ENCODE results near the gene UCHL1. TPM values are rescaled to one million over a fixed set of nuclear protein-coding genes. Genes with fewer than 3 reads are reported as not detected.

UCHL1 gene
- total RNA-seq, 1 experiment from 2014 or later = 19.3 TPM

DNA sequence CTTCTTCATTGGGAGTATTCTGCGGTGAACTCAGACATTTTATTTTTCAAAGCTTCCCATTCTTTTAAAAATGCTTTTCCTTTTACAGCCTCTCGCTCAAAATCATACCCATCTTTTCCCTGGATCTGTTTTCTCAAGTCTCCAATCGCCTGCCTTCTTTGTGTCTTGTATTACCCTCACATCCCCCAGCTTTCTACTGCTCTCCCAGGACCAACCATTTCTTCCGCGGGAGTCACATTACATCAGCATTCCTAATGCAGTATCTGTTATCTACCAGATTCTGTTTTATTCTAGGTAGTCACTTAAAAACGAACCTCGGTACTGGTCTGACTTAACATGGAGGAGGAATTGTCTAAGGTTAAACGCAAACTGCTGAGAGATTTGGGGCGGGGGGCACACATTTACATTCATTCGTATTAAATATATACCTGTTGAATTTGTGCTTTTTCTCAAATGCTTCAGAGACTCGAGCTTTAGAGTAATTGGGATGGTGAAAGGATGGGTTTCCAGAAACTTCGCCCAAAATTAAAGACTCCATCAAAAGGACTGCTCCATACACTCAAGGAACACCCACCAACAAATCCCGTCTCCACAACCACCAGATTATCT is 493 bp upstream of the UCHL1 start:
- TF ChIP-seq, protein P1, sequence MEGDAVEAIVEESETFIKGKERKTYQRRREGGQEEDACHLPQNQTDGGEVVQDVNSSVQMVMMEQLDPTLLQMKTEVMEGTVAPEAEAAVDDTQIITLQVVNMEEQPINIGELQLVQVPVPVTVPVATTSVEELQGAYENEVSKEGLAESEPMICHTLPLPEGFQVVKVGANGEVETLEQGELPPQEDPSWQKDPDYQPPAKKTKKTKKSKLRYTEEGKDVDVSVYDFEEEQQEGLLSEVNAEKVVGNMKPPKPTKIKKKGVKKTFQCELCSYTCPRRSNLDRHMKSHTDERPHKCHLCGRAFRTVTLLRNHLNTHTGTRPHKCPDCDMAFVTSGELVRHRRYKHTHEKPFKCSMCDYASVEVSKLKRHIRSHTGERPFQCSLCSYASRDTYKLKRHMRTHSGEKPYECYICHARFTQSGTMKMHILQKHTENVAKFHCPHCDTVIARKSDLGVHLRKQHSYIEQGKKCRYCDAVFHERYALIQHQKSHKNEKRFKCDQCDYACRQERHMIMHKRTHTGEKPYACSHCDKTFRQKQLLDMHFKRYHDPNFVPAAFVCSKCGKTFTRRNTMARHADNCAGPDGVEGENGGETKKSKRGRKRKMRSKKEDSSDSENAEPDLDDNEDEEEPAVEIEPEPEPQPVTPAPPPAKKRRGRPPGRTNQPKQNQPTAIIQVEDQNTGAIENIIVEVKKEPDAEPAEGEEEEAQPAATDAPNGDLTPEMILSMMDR (IDR thresholded peaks at IDR 0.05; ENCODE audit: unreplicated experiment) = no peak
- H3K36me3 Mint-ChIP-seq (ENCODE audit: insufficient read depth, unreplicated experiment) = peaks cover 7% of the 10 kb centered on the region
- no peak overlapping the region for H3K27ac Mint-ChIP-seq (ENCODE audit: unreplicated experiment)
- CTCF ChIA-PET = no interaction called here
- H3K27me3 Mint-ChIP-seq (ENCODE audit: unreplicated experiment) = no peaks in the 10 kb centered on the region
- intact Hi-C loops (cut with micrococcal nuclease; ENCODE audit: unreplicated experiment) = loop anchor here (5.0 kb wide), 1 partner anchor 631 kb away; no protein-coding TSS in a partner anchor
- H3K4me1 Mint-ChIP-seq (ENCODE audit: low read depth, unreplicated experiment) = peaks cover 11% of the 10 kb centered on the region
- H3K4me3 Mint-ChIP-seq (ENCODE audit: low read depth, unreplicated experiment) = peak overlapping the region; percentile 69
- BruUV-seq (replicated peaks) = no TSS peak
- H3K9me3 Mint-ChIP-seq (ENCODE audit: low read depth, unreplicated experiment) = no peaks in the 10 kb centered on the region
- no peak for DNase-seq

DNA sequence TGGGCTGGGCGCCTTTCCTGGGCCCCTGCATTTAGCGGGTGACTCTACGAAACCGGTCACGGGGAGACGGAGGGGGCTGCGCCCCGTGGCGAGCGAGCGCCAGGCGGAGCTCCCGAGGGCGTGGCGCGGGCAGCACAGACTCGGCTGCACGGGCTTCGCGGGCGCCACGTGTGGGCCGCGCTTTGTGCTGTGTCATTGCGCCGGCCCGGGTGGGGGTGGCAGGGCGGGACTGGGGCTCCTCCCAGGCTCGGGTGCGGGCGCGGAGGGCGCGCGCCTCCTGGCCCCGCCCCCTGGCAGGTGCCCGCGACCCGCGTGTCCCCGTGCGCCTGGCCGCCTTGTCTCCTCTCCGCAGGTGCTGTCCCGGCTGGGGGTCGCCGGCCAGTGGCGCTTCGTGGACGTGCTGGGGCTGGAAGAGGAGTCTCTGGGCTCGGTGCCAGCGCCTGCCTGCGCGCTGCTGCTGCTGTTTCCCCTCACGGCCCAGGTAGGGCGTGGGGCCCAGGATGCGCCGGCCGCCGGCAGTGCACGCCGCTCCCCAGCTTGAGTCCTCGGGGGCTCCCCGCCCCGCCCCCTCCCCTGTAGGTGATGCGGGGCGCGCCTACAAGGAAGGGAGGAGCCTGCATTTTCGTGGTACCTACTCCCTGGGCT is 651 bp downstream of the UCHL1 start:
- Mint-ChIP-seq H3K36me3 (ENCODE audit: insufficient read depth, unreplicated experiment) (peaks cover 7% of the 10 kb centered on the region), H3K4me3 (ENCODE audit: low read depth, unreplicated experiment) (peak overlapping the region; percentile 69), H3K27me3 (ENCODE audit: unreplicated experiment) (no peaks in the 10 kb centered on the region), H3K27ac (ENCODE audit: unreplicated experiment) (no peak overlapping the region), H3K9me3 (ENCODE audit: low read depth, unreplicated experiment) (no peaks in the 10 kb centered on the region), H3K4me1 (ENCODE audit: low read depth, unreplicated experiment) (peaks cover 11% of the 10 kb centered on the region)
- intact Hi-C loops (cut with micrococcal nuclease; ENCODE audit: unreplicated experiment) = loop anchor here (5.0 kb wide), 1 partner anchor 630 kb away; no protein-coding TSS in a partner anchor
- CTCF ChIA-PET = interaction anchor here (0.6 to 1.6 kb wide), 2 partner anchors 111 to 281 kb away, joined by 3 to 7 read pairs; no protein-coding TSS in a partner anchor
- BruUV-seq (replicated peaks) = no TSS peak
- TF ChIP-seq, protein P1 (IDR thresholded peaks at IDR 0.05; ENCODE audit: unreplicated experiment) = no peak
- DNase-seq = peak; percentile 71

DNA sequence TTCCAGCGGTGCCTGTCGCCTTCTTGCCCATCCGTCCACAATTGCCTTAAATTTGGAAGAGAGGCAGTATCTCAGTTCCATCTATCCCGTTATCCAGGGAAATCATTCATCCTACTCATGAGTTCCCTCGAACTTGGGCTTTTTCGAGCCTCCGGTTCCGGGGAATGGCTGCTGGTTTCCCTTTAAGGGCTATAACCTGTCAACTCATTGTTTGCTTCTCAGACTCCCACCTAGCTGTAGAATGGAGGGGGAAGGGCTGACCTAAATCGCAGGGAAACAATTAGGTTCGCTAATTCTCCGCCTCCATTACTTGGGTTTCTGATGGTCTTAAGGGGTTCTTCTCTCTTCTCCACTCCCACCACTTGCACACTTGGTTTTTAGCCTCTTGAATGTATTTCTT is 1.2 kb downstream of the UCHL1 start:
- DNase-seq = no peak
- intact Hi-C loops (cut with micrococcal nuclease; ENCODE audit: unreplicated experiment) = loop anchor here (5.0 kb wide), 1 partner anchor 629 kb away; no protein-coding TSS in a partner anchor
- Mint-ChIP-seq H3K4me1 (ENCODE audit: low read depth, unreplicated experiment) (peaks cover 11% of the 10 kb centered on the region), H3K27me3 (ENCODE audit: unreplicated experiment) (no peaks in the 10 kb centered on the region), H3K9me3 (ENCODE audit: low read depth, unreplicated experiment) (no peaks in the 10 kb centered on the region), H3K27ac (ENCODE audit: unreplicated experiment) (no peak overlapping the region), H3K4me3 (ENCODE audit: low read depth, unreplicated experiment) (peak overlapping the region; percentile 69), H3K36me3 (ENCODE audit: insufficient read depth, unreplicated experiment) (peaks cover 7% of the 10 kb centered on the region)
- TF ChIP-seq, protein P1 (IDR thresholded peaks at IDR 0.05; ENCODE audit: unreplicated experiment) = no peak
- CTCF ChIA-PET = interaction anchor here (0.6 to 1.6 kb wide), 2 partner anchors 112 to 281 kb away, joined by 3 to 7 read pairs; no protein-coding TSS in a partner anchor
- BruUV-seq (replicated peaks) = no TSS peak

DNA sequence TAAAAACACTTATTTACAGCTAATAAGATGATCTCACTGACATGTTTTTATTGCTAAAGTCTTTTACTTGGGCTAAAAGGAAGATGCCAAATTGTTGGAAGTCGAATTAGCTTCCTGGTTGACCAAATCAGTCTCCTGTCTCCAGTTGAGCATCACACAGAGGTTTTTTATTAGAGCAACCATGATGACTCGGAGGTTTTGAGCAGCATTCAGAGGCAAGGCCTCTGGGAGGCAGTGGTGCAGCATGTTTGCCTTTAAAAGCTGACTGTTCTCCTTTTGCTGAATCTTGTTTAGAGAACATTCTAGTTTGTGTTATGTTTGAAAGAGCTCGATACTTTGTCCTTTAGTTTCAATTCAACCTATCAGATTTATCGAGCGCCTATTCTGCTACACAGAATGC is 2.1 kb downstream of the UCHL1 start:
- Mint-ChIP-seq H3K36me3 (ENCODE audit: insufficient read depth, unreplicated experiment) (peaks cover 7% of the 10 kb centered on the region), H3K4me1 (ENCODE audit: low read depth, unreplicated experiment) (peaks cover 11% of the 10 kb centered on the region), H3K27me3 (ENCODE audit: unreplicated experiment) (no peaks in the 10 kb centered on the region), H3K27ac (ENCODE audit: unreplicated experiment) (no peak overlapping the region), H3K9me3 (ENCODE audit: low read depth, unreplicated experiment) (no peaks in the 10 kb centered on the region), H3K4me3 (ENCODE audit: low read depth, unreplicated experiment) (no peak overlapping the region)
- peak; percentile 40 for DNase-seq
- CTCF ChIA-PET = interaction anchor here (0.5 to 1.6 kb wide), 5 partner anchors 45 to 403 kb away, joined by 3 to 5 read pairs (median 3); partner anchors contain the start of gene APBB2
- intact Hi-C loops (cut with micrococcal nuclease; ENCODE audit: unreplicated experiment) = loop anchor here (5.0 kb wide), 1 partner anchor 629 kb away; no protein-coding TSS in a partner anchor
- TF ChIP-seq, protein P1 (IDR thresholded peaks at IDR 0.05; ENCODE audit: unreplicated experiment) = peak; percentile 26
- TSS peak; percentile 70 for BruUV-seq (replicated peaks)
